Panc1 (cell line): ENCODE data around the gene ALDH3A1.

Source experiments
- POLR2AphosphoS5 ChIP-seq: IDR thresholded peaks from 2 replicates; pipeline ENCODE4 v1.6.1; 2012; ENCODE audit warnings: mild to moderate bottlenecking, low read depth, low read length, moderate library complexity
- SIN3A ChIP-seq: IDR thresholded peaks from 2 replicates; pipeline ENCODE4 v1.6.1; 2012; ENCODE audit warnings: low read depth, mild to moderate bottlenecking, low read length, moderate library complexity, borderline replicate concordance; ENCODE audit not compliant: insufficient read depth
- TF ChIP-seq, protein P1 (sequence below): fragments of 450-650 bp; IDR thresholded peaks from 2 replicates; pipeline ENCODE4 v1.5.1; 2017; ENCODE audit warnings: mild to moderate bottlenecking
- TF ChIP-seq, protein P2 (sequence below), 2 experiments: IDR thresholded peaks; 2 replicates each; pipeline ENCODE4 v1.6.1; 2011 to 2012; ENCODE audit warnings: low read depth in 2 of 2, control low read depth in 1 of 2, low read length in 1 of 2, mild to moderate bottlenecking in 1 of 2, moderate library complexity in 1 of 2; ENCODE audit not compliant: insufficient read depth in 1 of 2

DNA sequence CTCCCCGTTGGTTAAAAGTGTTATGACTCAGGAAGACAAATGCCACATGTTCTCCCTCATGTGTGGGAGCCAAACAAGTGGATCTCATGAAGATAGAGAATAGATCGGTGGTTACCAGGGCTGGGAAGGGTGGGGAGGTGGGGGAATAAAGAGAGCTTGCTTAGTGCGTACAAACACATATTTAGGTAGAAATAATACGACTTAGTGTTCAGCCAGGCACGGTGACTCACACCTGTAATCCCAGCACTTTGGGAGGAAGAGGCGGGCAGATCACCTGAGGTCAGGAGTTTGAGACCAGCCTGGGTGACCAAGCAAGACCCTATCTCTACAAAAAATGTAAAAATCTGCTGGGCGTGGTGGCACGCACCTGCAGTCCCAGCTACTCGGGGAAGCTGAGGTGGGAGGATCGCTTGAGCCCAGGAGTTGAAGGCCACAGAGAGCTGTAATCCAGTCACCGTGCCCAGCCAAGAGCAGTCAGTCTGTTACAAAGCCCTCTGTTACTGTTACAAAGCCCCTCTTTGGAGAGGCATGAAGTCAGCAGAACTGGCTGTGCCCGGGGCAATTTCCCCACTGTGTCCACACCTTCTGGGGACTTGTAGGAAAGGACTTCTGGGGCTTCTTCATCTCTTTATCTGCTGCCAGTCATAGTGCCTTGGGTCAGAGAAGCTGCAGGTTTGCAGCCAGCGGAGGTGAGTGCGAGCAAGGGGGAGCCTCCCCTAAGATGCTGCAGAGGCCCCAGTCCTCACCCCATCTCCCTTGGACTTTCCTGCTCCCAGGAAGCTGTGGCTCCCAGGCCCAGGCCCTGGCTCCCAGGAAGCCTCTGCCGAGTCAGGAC lies 4.3 kb upstream of the ALDH3A1 start:
- TF ChIP-seq, protein P1, sequence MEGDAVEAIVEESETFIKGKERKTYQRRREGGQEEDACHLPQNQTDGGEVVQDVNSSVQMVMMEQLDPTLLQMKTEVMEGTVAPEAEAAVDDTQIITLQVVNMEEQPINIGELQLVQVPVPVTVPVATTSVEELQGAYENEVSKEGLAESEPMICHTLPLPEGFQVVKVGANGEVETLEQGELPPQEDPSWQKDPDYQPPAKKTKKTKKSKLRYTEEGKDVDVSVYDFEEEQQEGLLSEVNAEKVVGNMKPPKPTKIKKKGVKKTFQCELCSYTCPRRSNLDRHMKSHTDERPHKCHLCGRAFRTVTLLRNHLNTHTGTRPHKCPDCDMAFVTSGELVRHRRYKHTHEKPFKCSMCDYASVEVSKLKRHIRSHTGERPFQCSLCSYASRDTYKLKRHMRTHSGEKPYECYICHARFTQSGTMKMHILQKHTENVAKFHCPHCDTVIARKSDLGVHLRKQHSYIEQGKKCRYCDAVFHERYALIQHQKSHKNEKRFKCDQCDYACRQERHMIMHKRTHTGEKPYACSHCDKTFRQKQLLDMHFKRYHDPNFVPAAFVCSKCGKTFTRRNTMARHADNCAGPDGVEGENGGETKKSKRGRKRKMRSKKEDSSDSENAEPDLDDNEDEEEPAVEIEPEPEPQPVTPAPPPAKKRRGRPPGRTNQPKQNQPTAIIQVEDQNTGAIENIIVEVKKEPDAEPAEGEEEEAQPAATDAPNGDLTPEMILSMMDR = no peak
- TF ChIP-seq, protein P2, sequence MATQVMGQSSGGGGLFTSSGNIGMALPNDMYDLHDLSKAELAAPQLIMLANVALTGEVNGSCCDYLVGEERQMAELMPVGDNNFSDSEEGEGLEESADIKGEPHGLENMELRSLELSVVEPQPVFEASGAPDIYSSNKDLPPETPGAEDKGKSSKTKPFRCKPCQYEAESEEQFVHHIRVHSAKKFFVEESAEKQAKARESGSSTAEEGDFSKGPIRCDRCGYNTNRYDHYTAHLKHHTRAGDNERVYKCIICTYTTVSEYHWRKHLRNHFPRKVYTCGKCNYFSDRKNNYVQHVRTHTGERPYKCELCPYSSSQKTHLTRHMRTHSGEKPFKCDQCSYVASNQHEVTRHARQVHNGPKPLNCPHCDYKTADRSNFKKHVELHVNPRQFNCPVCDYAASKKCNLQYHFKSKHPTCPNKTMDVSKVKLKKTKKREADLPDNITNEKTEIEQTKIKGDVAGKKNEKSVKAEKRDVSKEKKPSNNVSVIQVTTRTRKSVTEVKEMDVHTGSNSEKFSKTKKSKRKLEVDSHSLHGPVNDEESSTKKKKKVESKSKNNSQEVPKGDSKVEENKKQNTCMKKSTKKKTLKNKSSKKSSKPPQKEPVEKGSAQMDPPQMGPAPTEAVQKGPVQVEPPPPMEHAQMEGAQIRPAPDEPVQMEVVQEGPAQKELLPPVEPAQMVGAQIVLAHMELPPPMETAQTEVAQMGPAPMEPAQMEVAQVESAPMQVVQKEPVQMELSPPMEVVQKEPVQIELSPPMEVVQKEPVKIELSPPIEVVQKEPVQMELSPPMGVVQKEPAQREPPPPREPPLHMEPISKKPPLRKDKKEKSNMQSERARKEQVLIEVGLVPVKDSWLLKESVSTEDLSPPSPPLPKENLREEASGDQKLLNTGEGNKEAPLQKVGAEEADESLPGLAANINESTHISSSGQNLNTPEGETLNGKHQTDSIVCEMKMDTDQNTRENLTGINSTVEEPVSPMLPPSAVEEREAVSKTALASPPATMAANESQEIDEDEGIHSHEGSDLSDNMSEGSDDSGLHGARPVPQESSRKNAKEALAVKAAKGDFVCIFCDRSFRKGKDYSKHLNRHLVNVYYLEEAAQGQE (IDR thresholded peaks at IDR 0.05; ENCODE audit: insufficient read depth in 1 of 2, low read depth in 2 of 2, low read length in 1 of 2) = no peak
- no peak for TF ChIP-seq POLR2AphosphoS5
- TF ChIP-seq SIN3A = no peak
